Peyer's patch (tissue), 4 donors: ENCODE measurements around the gene CHST9.

Source experiments
- CTCF ChIP-seq, 6 experiments: fragments of 450-650 bp in 4 of 6; fragments of 200-600 bp in 2 of 6; sonication (generic) in 1 of 6; IDR thresholded peaks; one replicate each; pipeline ENCODE4 v1.5.1; 2017 to 2019; ENCODE audit warnings: antibody characterized with exemption in 6 of 6, mild to moderate bottlenecking in 3 of 6, moderate library complexity in 1 of 6
- POLR2A ChIP-seq, 2 donors: fragments of 450-650 bp; IDR thresholded peaks; one replicate each; pipeline ENCODE4 v1.5.1; 2017; ENCODE audit warnings: antibody characterized with exemption in 2 of 2, mild to moderate bottlenecking in 2 of 2, moderate library complexity in 2 of 2

- TF ChIP-seq CTCF (IDR thresholded peaks at IDR 0.05) (no peak), POLR2A (IDR thresholded peaks at IDR 0.05) (no peak)
These were observed 282.8 kb downstream of the CHST9 start for GRCh38 chr18:26902291-26902690.
